Activated CD4-positive, CD25-positive, alpha-beta regulatory T cell treated with anti-CD3 and anti-CD28 coated beads, Interleukin-2, amount 50 U/mL, for 16 hours (primary cell): ENCODE measurements around the gene GMPPB.
"Not testable (repeated sequence)": the region's sequence is repeated elsewhere in the genome, so short reads cannot be mapped to it uniquely, and the experiment has no call there.

ENCODE experiments used
- DNase-seq: peaks from one replicate; pipeline ENCODE4 v3.0.0-alpha.2; 2020; ENCODE audit warnings: low read depth, low spot score

The GMPPB gene

DNA sequence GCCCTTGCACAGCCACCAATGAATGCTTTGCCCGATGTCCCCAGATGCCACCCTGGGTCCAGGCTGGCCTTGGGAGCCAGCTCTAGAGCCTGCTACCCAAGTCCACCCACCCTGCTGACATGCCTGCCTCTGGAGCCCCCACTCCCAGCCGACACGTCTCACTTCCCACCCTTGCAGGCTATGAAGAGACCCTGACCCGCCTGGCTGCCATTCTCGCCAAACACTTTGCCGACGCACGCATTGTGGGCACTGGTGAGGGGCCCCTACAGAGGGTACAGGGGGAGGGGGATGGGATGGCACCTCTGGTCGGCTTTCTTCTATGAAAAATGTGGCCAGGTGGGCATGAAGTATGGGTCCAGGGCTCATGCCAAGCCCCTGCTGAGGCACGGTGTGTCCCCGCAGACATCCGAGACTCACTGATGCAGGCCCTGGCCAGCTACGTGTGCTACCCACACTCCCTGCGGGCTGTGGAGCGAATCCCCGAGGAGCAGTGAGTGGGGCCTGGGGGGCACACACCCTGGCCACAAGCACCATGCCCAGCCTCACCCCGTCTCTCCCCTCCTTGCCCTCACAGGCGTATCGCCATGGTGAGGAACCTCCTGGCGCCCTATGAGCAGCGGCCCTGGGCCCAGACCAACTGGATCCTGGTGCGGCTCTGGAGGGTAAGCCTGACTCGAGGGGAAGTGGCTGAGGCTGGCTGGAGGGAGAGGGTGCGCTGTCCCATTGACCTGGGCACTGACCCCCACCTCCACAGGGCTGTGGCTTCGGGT, 10.2 kb downstream of the GMPPB start:
- DNase-seq, result no peak

DNA sequence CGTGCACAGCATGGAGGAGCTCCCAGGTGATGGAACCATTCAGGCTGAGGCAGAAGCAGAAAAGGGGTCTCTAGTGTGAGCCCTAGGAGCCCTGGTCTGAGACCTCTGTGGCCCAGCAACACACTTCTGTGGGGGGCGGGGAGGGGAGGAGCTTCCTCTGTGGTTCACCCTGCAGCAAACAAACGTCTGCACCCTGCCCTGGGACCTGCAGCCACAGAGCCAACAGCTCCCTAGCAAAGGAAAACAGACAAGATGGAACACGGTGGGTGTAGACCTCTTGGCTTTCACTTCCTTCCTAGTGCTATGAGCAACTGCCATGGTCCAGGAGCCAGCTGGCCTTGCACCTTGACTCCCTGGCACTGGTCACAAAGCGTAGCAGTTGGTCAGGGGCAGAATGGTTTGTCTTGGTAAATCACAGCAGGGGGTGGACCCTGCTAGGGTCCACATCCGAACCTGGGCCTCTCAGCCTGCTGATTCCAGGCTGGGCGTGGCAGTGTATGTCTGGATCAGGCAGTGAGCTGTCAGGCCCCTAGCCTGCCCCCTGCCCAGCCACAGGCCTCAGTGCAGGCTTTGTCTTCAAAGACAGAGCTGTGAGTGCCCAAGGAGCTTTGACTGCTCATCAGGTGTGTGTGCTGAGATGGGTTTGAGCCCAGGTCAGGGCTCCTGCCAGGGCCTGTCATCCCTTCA, 11.0 kb downstream of the GMPPB start:
- no peak for DNase-seq

DNA sequence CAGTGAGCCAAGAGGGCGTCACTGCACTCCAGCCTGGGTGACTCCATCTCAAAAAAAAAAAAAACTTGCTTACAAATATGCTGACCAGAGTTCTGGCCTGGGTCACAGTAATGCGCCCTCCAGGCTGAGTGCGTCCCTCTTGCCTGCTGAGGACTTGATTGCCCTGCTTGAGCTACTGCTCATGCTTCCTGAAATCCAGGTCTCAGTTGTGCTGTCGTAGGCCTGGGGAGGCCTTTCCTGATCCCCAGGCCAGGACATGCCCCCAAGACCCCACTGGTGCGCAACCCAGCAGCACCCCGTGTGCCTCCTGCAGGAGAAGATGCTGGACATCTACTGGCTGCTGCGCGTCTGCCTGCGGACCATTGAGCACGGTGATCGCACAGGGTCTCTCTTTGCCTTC, 11.6 kb downstream of the GMPPB start:
- DNase-seq, result no peak

DNA sequence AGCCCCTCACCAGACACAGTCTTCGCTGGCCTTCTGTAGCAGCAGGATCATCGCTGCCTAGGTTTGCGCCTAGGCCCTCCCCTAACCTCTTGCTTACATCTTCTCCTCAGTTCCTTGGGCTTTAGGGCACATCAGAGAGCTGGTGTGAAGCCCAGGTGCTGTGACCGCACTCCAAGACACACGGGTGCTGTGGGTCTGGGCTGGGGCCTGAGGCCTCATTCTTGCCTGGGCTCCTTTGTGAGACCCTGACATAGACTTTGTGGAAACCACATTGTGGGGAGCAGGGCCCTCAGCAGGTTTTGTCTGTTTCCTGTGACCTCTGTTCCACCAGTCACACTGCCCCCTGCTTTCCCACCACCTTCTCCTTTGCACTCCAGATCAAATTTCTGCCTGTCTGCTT, 12.3 kb downstream of the GMPPB start:
- DNase-seq, result no peak

DNA sequence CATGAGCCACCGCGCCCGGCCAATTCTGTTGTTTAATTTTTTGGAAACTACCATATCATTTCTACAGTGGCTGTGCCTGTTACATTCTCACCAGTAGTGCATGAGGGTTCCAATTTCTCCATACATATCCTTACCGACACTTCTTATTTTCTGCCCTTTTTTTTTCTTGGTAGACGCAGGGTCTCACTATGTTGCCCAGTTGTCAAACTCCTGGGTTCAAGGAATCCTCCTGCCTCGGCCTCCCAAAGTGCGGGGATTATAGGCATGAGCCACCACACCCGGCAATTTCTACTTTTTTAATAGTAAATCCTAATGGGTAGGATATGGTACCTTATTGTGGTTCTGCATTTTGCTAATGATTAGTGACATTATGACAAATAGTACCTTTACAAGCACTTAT, 13.9 kb downstream of the GMPPB start:
- no peak for DNase-seq

DNA sequence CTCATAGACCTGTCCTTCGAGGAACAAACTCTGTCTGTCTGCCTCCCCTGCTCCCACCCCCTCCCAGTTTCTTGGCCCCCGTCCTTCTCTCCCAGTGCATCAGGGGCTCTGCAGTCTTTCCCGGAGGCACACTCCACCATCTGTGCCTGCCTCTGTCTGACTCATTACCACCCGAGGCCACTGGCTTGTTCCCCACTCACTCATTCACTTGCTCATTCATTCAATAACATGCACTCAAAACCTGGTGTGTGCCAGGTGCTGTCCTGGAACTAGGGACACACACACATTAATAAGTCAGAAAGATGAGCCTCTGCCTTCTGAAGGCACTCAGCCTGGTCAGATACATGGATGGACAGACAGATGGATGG, 16.7 kb downstream of the GMPPB start:
- no peak for DNase-seq

DNA sequence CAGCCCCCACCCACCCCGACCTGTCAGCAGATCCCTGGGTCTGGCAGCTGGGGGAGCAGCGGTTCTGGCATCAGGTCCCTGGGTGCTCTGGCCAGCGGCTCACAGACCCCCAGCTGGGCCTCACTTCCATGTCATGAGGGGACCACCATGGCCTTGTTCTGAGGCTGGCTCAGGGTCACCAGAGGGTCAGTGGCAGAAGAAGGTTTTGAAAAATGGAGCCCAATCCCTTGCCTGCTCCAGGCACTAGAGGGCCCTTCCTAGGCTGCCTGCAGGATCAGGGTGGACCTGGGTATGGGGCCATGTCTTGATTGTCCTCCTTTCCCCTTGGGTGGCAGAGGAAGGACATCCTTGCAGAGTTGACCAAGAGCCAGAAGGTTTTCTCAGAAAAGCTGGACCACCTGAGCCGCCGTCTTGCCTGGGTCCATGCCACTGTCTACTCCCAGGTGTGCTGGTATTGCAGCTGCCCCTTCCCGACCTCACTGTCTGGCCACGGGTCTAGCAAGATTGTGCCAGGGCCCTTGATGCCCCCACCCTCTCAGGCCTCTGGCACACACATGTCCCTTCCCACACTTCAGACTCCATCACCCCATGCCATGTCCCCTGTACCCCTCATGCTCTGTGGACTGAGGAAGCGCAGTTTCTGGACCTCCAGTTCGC, 17.2 kb downstream of the GMPPB start:
- no peak for DNase-seq

DNA sequence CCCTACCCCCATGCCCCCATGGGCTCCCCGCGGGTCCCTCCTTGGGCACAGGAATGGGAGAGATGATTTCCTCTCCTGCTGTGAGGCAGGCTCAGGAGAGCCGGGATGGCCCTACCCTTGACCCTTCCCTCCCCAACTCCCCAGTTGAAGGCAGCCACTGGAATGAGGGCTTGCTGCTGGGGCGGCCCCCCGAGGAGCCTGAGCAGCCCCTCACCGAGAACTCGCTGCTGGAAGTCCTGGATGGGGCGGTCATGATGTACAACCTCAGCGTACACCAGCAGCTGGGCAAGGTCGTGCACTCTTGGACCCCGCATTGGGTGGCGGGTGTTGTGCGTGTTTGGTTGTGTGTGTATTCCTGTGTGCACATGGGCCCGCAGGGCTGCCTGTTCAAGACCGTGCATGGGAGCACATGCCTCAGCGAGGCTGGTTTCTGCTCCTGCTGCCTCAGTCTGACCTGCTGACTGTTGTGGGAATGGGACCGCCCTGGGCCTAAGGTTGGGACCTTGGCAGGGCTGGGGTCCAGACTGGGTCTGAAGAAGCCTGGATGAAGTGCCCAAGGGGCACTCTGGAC, 18.3 kb downstream of the GMPPB start:
- no peak for DNase-seq

DNA sequence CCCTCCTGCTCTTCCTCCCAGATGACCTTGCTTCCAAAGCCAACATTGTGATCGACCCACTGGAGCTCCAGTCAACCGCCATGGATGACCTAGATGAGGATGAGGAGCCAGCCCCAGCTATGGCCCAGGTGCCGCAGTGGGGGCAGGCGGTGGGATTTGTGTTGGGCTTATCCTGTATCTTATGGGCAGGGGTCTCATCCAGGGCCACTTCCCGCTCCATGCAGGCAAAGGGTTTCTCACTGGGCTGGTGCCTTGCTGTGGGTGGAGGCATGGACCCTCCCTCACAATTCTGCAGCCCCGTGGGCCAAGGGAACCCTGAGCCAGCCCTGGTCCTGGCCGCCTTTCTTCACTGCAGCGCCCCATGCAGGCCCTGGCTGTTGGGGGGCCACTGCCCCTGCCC, 19.1 kb downstream of the GMPPB start:
- no peak for DNase-seq

DNA sequence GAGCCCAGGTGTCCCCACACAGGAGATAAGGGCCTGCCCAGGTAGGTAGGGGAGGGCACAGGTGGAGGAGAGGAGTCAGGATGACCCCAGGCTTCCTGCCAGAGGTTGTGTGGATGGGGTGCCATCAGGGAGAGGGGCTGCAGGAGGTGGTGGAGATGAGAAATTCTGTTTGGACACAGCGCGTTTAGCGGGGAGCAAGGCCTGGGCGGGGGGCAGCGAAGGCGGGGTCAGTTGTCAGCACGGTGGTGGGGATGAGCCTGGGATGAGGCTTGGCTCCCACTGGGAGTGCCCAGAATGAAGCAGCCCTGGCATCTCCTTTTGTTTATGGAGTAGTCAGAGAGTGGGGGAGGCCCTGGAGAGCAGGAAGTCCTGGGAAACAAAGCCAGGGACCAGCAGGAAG, 19.8 kb downstream of the GMPPB start:
- DNase-seq, result no peak

DNA sequence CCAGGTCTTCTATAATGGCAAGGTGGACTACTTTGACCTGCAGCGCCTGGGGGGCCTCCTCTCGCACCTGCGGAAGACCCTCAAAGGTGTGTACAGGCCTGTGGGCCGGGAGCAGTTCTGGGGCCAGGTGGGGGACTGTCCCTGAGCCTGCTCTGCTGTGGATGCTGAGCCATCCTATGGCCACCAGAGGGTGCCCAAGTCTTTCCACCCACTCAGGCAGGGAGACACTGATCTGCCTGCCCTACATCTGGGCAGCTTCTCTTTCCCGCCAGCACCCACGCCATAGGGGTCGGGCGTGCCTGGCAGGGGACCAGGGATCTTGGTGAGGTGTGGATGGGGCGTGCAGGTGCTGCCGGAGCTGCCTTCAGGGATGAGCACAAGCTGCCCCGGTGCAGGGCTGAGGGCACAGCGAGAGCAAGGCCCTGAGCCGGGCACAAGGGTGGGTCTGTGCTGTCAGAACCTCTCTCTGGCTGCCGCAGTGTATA, 20.3 kb downstream of the GMPPB start:
- DNase-seq, result peak; percentile 34

DNA sequence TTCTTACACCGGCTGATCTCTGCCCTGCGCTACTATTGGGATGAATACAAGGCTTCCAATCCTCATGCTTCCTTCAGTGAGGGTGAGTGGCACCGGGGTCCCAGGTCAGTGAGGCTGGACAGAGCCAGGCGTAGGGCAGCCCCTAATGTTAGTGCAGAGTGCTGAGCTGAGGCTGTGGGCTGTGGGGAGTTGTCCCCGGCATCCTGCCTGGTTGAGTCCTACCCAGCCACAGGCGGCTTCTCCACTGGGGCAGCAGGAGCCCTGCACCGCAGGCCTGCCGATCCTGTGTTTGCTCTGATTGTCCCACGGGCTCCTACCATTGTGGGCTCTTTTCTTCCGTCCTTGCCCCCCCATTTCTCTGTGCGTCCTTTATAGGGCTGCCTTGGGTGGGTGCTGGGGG, 21.1 kb downstream of the GMPPB start:
- DNase-seq, result no peak

DNA sequence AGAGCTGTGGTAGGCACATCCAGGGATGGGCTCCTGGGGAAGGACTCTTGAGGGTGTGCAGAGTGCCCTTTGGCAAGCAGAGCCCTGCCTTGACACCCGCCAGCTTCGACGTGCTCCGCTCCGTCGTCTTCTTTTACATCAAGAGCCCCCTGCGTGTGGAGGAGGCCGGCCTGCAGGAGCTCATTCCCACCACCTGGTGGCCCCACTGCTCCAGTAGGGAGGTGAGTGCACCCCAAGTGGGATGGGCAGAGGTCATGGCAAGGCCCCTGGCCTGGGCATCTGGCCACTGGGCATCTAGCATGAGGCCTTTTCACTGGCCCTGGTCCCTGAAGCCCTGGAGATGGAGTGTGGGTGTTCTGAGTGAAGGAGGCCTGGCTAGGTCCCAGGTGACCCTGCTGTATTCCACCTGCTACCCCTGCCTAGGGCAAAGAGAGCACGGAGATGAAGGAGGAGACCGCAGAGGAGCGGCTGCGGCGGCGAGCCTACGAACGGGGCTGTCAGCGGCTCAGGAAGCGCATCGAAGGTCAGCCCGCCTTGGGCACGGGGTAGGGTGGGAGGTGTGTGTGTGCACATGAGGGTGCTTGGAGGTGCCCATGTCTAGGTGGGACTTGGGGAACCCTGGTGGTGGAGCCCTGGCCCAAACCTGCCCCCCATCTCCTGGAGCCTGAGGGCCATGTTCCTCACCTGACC, 22.2 kb downstream of the GMPPB start:
- no peak for DNase-seq

DNA sequence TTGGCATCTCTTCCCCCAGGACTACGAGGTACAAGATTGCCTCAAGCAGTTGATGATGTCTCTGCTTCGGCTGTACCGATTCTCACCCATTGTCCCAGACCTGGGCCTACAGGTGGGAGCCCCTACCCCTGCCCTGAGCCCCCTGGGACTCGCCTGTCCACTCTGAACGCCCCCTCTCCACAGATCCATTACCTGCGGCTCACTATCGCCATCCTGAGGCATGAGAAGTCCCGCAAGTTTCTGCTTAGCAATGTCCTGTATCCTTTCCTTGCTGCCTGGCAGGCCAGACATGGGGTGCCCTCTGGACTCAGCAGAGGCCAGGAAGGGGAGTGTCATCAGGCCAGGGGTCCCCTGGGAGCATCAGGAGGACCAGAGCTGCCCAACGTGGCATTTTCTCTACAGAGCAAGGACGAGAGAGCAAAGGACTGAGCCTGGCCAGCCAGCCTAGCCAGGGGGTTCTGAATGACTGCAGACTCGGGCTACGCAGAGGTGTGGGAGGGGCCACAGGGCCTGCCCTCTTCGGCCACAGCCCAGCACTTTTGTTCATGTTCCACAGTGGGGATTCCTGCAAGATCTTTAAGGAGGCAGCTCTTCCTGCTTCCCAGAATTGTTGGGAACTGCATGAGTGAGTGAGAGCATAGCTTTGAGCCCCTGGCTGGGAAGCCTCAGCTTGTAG, 23.2 kb downstream of the GMPPB start:
- no peak for DNase-seq

DNA sequence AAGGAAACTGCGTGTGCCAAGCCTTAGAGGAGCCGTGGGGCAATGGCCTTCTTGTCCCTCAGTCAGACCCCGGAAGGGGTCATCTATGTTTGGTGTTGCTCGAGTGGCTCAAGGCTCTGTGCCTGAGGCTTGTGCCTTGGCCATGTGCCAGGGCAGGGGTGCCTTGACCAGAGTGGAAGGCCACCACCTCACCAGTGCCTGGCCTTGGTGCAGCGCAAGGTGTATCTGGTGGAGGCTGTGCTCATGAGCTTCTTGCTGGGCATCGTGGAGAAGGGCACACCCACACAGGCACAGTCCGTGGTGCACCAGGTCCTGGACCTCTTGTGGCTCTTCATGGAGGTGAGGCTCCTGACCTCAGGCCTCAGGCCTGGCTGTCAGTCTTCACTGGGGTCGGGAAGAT, 23.7 kb downstream of the GMPPB start:
- no peak for DNase-seq

DNA sequence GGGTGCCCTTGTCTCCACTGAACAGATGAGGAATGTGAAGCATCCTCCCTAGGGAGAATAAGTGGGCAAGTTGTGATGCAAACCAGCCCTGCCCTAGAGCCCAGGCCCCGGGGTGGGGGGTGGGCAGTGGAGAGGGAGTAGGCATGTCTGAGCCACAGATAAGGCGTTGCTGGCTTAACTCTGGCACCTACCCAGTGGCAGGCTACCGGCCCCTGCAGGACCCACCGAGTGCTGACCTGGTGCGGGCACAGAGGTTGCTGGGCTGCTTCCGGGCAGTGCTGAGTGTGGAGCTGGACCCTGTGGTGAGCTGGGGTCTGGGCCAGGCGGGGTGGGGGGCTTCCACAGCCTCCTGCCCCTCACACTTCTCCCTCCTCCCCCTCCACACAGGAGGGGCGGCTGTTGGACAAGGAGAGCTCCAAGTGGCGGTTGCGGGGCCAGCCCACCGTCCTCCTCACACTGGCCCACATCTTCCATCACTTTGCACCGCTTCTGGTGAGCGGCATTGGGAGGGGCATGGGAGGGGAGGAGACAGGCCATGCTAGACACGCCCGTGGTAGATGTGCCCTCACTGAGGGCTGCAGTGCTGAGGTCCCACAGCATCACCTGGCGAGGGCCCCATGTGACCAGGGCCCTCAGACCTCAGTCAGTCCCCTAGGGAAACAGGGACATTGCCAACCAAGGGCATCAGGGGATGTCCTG, 24.3 kb downstream of the GMPPB start:
- no peak for DNase-seq

DNA sequence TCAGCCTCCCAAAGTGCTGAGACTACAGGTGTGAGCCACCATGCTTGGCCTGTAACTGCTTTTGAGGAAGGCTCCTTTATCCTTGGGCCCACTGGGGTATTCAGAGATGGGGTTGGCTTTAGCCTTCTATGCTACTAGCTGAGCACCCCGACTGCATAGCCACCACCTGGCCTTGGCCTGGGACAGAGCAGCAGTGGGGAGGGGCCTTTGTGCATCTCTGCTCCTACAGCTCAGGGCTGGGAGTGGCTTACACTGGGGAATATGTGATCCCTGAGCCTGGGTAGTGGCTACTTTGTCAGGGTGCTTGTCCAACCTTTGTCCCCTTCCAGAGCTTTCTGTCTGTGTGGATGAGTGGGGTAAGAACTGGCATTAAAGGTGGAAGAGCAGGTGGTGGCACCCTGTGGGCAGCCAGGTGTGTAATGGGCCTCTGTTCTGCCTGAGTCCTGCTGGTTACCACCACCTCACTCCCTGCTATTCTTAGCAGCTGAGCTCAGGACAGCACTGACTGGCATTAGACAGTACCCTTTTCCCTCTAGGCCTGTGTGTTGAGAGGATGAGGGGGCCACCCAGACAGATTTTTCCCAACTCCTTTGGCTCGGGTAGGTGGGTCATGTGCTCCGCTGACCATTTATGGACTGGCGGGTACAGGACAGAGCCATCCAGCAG, 28.3 kb downstream of the GMPPB start:
- DNase-seq, result not testable (repeated sequence)

DNA sequence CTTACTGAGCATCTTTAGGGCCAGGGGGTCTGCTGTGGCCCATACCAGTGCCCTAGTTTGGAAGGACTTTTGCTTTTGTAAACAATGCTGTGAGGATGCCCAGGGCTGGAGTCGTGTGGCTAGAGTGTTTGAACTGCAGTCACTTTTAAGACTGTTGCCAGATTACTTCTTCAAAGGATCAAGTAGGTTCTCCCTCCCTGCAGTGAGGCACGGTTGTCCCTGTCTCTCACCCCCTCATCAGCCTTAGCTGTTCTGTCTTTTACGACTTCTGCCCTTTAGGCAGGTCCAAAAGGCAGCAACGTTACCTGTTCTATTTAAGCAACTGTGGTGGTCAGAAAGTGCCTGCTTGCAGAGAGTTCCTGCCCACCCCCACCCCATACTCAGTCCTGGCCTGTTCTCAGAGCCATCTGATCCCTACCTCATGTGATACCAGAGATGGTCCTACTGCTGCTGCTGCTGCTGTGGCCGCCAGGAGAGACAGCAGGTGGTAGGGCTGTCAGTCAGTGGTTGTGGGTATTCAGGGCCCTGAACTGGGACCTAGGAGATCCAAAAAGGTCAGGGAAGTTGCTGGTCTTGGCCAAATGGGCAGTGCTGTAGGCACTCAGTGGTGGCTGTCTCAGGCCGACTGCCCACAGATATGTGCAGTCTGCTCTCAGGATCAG, 29.2 kb downstream of the GMPPB start:
- not testable (repeated sequence) for DNase-seq

DNA sequence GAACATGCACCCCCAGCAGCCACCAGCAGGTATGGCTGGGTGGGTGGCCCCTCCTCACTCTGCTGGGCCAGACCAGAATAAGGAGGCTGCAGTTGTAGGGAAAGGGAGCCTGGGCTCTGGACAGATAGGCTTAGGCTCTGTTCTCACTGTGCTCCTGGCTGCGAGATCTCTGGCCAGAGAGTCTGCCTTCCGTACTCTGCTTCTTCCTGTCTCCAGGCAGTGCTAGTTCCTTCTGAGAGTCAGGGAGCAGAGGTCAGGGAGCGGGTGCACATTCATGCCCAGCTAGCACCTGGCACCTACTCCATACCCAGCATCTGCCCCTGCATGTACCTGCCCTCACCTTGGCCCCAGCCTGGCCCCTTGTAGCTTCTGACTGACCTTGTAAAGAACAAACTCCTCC, 32.3 kb downstream of the GMPPB start:
- DNase-seq, result not testable (repeated sequence)

DNA sequence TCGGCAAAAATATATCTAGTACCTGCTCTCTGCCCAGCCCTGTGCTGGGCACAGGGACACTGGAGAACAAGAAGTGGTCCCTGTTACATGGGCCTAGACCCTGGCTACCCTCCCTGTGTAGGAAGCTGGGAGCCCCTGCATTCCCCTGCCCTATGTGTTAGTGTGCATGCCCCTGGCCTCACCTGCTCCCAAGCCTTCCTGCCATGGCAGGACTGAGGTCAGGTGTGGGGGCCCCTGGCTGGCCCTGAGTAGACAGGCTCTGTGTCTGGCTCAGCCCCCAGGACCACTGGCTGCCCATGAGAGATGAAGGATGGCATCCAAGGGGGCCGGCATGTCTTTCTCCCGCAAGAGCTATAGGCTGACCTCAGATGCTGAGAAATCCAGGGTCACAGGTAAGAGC, 32.9 kb downstream of the GMPPB start:
- DNase-seq, result not testable (repeated sequence)
